DND-41 (cell line): ENCODE data around the gene KLHL30.

ENCODE experiments used
- EZH2 ChIP-seq: IDR thresholded peaks from 3 replicates; pipeline ENCODE4 v1.6.1; 2012; ENCODE audit warnings: borderline replicate concordance, low read depth, mild to moderate bottlenecking, moderate library complexity, low read length, inconsistent platforms; ENCODE audit not compliant: severe bottlenecking
- TF ChIP-seq, protein P1 (sequence below): IDR thresholded peaks from 2 replicates; pipeline ENCODE4 v1.5.1; 2012; ENCODE audit warnings: borderline replicate concordance, low read length, moderate library complexity, mild to moderate bottlenecking; ENCODE audit not compliant: poor library complexity, severe bottlenecking; ENCODE audit errors: extremely low read depth

- TF ChIP-seq, protein P1, sequence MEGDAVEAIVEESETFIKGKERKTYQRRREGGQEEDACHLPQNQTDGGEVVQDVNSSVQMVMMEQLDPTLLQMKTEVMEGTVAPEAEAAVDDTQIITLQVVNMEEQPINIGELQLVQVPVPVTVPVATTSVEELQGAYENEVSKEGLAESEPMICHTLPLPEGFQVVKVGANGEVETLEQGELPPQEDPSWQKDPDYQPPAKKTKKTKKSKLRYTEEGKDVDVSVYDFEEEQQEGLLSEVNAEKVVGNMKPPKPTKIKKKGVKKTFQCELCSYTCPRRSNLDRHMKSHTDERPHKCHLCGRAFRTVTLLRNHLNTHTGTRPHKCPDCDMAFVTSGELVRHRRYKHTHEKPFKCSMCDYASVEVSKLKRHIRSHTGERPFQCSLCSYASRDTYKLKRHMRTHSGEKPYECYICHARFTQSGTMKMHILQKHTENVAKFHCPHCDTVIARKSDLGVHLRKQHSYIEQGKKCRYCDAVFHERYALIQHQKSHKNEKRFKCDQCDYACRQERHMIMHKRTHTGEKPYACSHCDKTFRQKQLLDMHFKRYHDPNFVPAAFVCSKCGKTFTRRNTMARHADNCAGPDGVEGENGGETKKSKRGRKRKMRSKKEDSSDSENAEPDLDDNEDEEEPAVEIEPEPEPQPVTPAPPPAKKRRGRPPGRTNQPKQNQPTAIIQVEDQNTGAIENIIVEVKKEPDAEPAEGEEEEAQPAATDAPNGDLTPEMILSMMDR = no peak
- no peak for TF ChIP-seq EZH2
Measured at GRCh38 chr2:238136820-238137537, 1.5 kb upstream of the KLHL30 start.
